Subcutaneous adipose tissue (tissue), 4 donors: ENCODE results near the gene ITGB7. TPM values are rescaled to one million over a fixed set of nuclear protein-coding genes. Genes with fewer than 3 reads are reported as not detected.

ENCODE experiments used
- small RNA-seq: library from RNA; depleted of rRNA; stranded (forward); fragments of <200 nt; gene quantifications from one replicate; pipeline ENCODE3, GENCODE V24; 2016
- total RNA-seq, 4 donors: library from RNA; depleted of rRNA; stranded (reverse); fragments of >200 nt; gene quantifications; one replicate each; pipeline ENCODE4 v1.1.0, GENCODE V29; 2016

The ITGB7 gene
- total RNA-seq, 4 donors from 2014 or later: 0.49 to 8.1 (median 3.0) TPM

Small RNA genes within 50 kb of the gene (small RNA-seq; reads per million reads assigned to genes)
- gene HIGD1AP1: not detected

Other genes with a start within 250 kb of the ITGB7 start
- 100 to 1,000 TPM; 471 to 677 (median 528) TPM for gene EIF4B, start 200.8 kb downstream of the ITGB7 start, total RNA-seq
- 100 to 1,000 TPM; 108 to 522 (median 189) TPM for gene TNS2, start 157.2 kb downstream of the ITGB7 start, total RNA-seq
- gene SPRYD3, start 127.9 kb downstream of the ITGB7 start, total RNA-seq: 10 to 100 TPM; 20.4 to 41.8 (median 24.6) TPM
- gene IGFBP6, start 109.6 kb downstream of the ITGB7 start, total RNA-seq: 1,000 to 10,000 TPM in 1 of 4 donors, 100 to 1,000 TPM in 3; 224 to 1,933 (median 278) TPM
- under 1 TPM in 1 of 4 donors, not detected in 3; 0.38 TPM for gene SOAT2, start 103.8 kb downstream of the ITGB7 start, total RNA-seq
- 10 to 100 TPM; 14.0 to 22.3 (median 17.7) TPM for gene ZNF740, start 26.5 kb downstream of the ITGB7 start, total RNA-seq
- gene CSAD, start 26.3 kb downstream of the ITGB7 start, total RNA-seq: 100 to 1,000 TPM in 2 of 4 donors, 10 to 100 TPM in 2; 63.7 to 215 (median 101) TPM
- 10 to 100 TPM in 3 of 4 donors, 1 to 10 TPM in 1; 4.2 to 14.1 (median 10.9) TPM for gene RARG, start 25.0 kb upstream of the ITGB7 start, total RNA-seq
- gene ESPL1, start 61.0 kb upstream of the ITGB7 start, total RNA-seq: 1 to 10 TPM in 2 of 4 donors, under 1 TPM in 1, not detected in 1; 0.38 to 2.4 (median 2.0) TPM
- 100 to 1,000 TPM; 523 to 856 (median 791) TPM for gene PFDN5, start 88.3 kb upstream of the ITGB7 start, total RNA-seq
- 10 to 100 TPM; 26.7 to 46.5 (median 40.7) TPM for gene MYG1, start 92.4 kb upstream of the ITGB7 start, total RNA-seq
- 10 to 100 TPM; 30.3 to 56.9 (median 35.0) TPM for gene AAAS, start 114.4 kb upstream of the ITGB7 start, total RNA-seq
- not detected for gene SP7, start 129.1 kb upstream of the ITGB7 start, total RNA-seq
- gene SP1, start 172.9 kb upstream of the ITGB7 start, total RNA-seq: 10 to 100 TPM; 53.0 to 81.8 (median 72.7) TPM
- gene AMHR2, start 216.6 kb upstream of the ITGB7 start, total RNA-seq: under 1 TPM in 1 of 4 donors, not detected in 3; 0.22 TPM
- 10 to 100 TPM; 57.7 to 83.1 (median 71.0) TPM for gene PRR13, start 234.5 kb upstream of the ITGB7 start, total RNA-seq
- gene PCBP2, start 244.9 kb upstream of the ITGB7 start, total RNA-seq: 100 to 1,000 TPM; 622 to 768 (median 702) TPM